GM19372 (cell line): ENCODE results near the gene RUNX1.

ENCODE experiments used
- ATAC-seq: cut with Tn5 transposase; IDR thresholded peaks from one replicate; pipeline ENCODE4 v1.9.1; 2021; ENCODE audit warnings: mild to moderate bottlenecking, low read depth, moderate library complexity; ENCODE audit not compliant: unreplicated experiment

The RUNX1 gene

DNA sequence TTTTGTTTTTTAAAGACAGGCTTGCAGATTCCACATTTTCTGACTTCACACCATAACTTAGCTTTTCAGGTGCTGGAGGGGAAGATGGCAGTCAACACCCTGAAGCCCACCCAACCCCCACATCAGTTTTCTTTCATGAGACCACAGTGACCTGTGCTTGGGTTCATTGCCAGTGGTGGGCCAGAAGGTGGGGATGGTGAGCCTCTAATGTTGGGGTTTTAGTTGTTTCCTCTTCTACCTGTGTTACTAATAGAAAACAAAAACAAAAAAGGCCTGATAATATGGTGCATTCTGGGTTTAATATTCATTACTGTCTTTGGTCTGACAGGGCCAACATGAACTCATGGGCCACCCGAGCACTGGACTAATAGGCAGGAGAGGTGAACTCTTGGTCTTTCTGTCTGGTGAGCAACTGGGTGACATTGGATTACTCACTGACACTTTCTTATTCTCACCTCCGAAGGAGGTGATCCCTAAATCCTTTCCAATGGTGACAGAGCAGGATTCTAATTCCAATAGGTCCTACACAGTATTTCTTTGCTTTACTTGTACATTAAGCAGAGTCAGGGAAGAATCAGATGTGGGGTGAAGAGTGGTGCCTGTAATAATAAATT is 247.5 kb downstream of the RUNX1 start:
- no peak for ATAC-seq

DNA sequence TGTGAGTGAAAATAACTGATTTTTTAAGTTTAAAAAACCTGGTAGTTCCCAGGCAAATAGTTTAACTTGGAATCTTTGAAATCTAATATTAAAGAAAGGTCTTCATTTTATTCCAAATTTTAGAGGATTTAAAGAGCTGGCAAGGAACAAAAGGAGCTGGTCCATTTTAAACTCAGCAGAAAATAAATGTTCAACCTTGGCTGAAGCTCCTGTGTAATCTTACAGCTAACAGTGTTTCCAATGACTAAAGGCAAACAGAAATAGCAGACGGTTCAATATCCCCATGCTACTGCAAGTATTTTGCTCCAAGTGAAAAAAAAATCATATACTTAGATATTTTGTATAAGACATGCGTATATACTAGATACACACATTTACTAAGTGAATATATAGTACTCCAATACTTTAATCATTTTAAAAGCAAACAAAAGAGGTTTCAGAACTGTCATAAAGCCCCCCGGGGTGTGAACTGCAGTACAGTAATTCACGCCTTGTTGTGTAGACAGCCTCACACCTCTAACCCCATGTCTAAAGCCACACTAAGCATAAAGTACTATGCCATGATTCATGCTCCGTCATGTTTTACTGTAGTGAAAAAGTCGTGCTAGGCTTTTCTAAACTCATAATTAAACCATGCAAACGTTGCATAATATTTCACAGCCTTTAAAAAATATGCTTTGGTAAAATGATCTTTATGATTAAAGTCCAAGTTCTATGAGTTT is 248.1 kb downstream of the RUNX1 start:
- no peak for ATAC-seq

DNA sequence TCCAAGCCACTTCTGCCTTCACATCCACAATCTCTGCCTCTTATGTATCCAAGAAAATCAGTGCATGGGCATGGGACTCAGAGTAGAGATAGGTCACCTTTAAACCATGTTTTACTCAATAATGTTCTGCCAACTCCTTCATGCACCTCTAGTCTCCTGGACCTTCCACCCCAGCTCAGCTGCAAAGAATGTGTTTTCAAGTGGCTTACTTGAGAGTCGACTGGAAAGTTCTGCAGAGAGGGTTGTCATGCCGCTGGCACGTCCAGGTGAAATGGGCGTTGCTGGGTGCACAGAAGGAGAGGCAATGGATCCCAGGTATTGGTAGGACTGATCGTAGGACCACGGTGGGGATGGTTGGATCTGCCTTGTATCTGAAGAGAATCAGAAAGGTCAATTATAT is 250.0 kb downstream of the RUNX1 start:
- no peak for ATAC-seq

DNA sequence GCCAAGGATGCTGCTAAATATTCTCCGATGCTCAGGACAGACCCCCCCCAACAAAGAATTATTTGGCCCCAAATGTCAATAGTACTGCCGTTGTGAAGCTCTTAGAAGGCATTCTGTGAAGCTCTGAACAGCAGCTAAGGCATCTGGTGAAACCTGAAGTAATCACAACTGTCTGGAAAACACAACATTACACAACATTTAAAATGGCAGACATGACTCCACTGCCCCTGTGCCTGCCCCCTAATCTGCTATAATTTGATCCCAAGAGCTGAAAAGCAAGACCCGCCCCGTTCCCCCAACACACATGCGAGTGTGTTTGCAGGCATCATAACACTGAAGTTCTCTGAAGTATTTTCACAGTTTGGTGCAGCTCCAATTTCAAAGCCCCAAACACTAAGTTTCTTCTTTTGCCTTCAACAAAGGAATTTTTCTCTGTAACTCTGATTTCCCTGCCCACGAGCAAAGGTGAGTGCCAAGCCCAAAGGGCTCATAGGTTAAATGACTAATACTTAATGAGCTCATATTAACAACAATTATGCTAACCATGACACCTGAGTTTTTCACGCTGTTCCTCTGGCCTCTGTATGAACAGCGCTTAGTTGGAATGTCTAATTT is 251.1 kb downstream of the RUNX1 start:
- no peak for ATAC-seq

DNA sequence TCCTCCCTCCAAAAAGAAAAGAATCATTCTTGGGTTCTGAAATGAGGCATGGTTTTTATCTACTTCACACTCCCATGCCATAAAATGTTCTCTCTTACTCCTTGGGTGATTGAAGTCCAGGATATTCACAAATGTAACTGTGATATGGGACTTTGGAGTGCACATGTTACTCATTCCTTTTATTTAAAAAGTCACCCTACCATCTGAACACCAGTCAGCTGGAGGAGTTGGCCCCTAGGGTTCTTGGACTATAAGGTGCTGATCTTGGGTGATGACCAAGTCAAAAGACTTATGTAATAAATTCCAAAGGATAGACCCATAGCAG is 251.9 kb downstream of the RUNX1 start:
- no peak for ATAC-seq

DNA sequence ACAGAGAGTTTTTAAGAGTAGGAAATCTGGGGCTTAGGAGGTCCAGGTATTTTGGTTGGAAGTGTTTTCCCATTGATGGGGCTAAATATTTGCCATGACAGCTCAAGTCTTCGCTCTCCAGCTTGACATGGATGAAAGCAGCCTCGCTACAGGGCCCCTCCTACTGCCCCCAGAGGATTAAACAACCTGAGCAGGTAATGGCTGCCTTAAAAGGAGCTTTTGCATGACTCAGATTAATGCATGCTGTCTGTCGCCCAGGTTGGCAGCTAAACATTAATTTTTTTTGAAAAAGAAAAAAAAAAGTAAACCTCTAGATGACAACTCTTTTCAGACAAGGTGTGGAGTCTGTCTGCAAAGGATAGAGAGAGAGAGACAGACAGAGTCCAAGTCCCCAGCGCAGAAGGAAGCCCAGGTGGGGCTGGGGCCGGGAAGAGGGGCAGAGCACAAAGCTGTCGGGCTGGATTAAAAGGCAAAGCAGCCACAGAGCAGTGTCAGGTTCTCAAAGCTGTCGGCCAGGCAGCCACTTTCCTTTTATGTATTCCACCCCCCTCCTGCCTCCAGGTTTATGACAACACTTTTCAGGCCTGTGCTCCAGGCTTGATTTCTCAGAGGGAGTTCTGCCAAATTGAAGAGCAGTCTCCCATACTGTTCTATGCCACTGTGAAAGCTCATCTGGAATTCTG is 252.4 kb downstream of the RUNX1 start:
- ATAC-seq = no peak

DNA sequence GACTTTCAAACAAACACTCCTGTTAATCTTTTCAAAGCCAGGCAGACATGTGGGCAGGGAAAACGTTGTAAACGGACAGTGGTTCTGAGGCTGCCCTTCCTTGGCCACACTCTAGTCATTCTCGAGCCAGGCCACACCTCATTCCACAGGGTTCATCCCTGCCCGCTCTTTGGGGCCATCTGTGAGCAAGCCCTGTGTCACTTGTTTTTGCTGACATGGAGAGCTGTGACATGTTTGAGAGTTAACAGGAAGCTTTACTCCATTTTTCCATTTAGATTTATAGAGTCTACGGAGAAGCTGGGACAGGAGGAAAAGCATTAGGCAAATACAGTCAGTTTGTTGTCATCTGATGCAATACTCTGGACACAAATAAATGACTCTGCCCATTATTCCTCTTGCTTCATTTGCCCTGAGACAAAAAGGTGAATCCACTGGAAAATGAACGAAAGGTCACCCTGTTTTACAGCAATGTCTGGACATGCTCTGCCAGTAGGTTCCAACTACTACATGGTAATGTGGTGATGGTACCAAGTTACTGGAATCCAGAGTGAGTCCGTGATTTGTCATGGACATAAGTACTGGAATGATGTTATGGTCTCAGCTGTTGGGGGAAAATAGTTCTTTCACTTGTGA is 253.4 kb downstream of the RUNX1 start:
- no peak for ATAC-seq

DNA sequence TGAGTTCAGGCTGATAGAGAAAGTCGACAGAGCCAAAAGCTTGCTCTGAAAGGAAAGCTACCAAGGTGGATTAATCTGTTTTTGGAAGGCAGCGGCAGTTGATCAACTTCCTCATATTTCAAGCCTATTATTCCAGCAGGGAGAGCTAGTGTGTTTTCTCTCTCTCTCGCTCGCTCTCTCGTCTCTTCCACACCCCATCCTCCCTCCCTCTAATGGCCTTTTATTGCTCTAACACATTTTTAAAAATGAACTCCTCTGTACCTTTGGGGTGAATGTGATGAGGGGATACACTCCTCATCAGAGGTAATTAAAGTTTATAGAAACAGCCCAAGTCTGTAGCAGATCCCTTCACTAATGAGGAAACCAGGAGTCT is 253.9 kb downstream of the RUNX1 start:
- ATAC-seq = no peak

DNA sequence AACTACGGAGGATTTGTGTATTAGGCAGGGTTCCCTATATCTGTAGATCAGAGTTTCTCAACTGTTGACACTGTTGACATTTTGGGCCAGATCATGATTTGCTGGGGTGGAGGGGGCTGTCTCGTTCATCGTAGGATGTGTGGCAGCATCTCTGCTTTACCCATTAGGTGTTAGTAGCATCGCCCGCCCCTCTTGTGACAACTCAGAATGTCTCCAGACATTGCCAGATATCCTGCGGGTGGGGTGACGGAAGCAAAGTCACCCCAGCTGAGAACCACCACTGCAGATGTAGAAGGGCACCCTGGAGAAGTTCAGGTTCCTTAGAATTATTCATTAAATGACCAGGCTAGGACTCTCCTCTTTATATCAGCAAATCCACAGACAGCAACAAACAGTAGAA is 254.4 kb downstream of the RUNX1 start:
- ATAC-seq = no peak

DNA sequence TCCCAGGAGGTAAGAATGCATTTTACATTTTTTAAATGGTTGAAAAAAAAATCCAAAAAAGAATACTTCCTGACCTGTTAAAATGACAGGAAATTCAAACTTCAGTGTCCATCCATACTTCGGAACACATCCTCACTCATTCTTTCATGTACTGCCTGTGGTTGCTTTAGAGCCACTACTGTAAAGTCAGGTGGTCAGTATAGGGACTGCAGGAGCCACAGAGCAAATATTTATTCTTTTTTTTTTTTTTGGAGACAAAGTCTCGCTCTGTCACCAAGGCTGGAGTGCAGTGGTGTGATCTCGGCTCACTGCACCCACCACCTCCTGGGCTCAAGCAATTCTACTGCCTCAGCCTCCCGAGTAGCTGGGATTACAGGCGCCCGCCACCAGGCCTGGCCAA is 255.6 kb downstream of the RUNX1 start:
- no peak for ATAC-seq

DNA sequence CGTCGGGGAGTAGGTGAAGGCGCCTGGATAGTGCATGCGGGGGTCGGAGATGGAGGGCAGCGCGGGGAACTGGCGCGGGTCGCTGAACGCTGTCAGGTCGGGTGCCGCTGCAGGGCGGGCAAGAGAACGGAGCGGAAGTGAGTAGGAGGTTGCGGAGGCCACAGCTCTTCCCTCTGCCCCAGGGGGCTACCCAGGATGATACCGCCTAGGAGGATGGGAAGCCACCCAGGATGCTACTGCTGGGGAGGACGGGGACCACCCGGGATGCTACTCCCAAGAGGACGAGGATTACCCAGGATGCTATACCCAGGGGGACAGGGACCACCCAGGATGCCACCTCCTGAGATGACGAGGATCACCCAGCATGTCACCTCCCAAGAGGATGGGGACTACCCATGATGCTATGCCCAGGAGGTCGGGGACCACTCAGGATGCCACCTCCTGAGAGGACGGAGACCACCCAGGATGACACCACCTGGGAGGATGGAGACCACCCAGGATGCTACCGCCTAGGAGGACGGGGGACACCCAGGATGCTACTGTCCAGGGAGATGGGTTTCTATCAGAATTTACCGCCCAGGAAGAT is 256.5 kb downstream of the RUNX1 start:
- ATAC-seq = no peak

DNA sequence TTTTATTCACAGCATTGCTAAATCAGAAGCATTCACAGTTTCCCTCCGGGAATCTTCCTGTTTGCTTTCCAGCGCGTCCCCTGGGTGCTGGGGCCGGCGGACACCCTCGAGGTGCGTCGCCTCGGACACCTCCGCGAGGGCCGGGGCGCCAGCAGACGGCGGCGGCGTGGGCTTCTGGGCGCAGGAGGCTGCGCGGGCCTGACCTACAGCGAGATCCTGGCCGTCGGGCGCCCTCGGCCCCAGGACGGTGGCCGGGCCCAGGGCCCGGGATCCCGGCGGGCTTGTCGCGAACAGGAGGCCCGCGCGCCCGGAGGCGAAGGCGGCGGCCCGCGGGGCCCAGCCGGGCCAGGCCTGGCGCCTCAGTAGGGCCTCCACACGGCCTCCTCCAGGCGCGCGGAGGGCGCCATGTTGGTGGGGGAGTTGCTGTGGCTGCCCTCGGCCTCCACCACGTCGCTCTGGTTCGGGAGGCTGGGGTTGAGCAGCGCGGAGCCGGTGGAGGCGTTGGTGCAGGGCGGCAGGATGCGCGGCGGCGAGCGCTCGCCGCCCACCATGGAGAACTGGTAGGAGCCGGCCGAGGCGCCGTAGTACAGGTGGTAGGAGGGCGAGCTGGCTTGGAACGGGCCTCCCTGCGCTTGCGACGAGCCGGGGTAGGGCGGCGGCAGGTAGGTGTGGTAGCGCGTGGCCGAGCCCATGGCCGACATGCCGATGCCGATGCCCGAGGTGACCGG is 257.2 kb downstream of the RUNX1 start:
- no peak for ATAC-seq

DNA sequence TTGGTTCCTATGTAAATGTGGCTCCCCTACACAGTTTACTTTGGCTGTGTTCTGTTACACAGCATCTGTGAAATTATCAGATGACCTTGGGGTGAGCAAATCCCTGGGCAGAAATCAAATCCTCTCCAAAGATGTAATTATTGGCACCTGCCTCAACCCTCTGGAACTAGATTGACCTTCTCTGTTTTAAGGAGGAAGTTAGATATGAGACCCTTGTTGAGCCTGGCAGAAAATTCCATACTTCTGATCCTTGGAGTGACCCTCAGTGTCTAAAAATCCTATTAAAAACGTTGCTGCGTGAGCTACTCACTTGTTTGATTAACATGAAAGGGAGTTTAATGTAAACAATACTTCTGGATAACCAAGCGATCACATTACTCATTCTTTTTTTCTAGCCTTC is 258.3 kb downstream of the RUNX1 start:
- ATAC-seq = no peak

DNA sequence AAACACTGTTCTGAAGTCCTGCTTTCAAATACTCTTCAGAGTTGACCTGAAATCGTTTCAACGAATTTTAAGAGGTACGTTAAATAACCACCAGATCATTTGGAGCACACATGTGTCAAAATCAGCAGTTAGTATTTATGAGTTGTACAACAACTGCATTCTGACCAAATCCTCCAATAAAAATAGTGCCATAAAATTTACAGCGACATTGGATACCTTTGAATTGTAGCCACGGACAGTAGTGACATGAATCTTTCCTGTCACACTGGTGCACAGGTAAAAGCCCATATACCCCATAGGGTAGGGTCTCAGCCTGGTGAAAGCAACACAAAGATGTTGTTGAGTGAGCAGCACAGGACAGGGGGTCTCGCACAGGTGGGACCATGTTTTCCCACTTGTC is 258.8 kb downstream of the RUNX1 start:
- no peak for ATAC-seq

DNA sequence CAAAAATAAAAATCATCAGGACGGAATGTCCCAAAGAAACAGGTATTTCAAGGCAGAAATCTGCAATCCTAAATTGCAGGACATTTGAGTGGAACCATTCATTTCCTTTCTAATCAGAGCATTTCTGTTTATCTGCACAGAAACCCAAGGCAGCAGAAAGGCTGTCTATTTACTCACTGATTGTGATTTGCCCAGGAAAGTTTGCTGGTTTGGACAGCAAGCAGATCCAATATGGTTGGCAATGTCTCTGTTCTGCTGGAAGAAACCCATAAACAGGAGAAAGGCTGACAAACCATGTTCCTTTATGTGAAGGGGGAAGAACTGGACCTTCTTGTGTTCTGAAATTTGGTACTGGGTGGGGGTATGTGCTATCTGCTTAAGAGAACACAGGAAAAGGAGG is 260.2 kb downstream of the RUNX1 start:
- no peak for ATAC-seq

DNA sequence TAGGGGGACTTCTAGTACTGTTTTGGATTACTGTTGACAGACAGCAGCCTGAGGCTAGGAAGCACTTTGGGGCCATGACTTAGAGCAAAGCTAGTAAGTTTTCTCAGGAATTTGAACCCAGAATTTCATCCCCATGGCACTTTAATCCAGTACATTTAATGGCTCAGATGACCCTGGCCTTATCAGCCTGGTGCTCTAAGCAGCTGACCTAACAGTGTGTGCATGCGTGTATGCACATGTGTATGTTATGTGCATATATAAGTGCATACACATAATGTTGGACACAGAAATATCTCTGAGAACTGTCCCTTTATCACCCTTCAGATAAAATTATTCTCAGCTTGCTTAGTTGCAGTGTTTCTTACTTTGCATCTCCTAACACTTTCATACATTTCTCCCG is 265.3 kb downstream of the RUNX1 start:
- ATAC-seq = no peak

DNA sequence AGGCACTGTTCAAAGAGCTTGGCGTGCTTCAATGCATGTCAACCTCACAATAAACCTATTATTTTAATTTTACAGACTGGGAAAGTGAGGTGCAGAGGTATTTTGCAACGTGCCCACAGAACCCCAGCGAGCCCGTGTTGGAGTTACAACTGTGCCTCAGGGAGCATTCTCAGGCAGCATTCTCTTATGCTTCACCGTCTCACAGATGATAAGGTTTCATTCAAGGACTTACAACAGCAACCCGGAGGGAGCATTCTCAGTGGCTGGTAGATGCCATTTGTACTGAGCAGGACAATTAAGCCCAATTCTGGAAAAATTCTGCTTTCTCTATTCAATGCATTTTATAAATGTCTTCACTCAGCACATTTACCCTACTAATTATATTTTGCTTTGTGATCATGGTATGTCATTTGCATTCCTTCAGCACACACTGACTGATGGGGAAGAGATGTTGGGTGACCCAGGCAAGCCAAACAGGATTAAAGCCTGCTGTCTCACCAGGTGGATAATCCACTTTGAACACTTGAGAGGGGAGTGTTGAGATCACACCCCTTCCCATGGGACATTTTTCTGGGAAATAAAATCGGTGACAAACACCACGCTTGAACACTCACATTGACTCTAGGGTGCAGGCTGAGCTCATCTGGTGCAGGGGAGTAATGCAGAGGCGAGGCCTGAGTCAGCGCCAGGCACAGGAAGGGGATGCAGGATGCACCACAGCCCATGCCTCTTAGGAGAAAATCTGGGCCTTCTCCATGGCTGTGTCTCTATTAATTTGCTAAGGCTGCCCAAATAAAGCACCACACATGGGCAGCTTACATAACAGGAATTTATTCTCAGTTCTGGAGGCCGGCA is 266.4 kb downstream of the RUNX1 start:
- no peak for ATAC-seq

DNA sequence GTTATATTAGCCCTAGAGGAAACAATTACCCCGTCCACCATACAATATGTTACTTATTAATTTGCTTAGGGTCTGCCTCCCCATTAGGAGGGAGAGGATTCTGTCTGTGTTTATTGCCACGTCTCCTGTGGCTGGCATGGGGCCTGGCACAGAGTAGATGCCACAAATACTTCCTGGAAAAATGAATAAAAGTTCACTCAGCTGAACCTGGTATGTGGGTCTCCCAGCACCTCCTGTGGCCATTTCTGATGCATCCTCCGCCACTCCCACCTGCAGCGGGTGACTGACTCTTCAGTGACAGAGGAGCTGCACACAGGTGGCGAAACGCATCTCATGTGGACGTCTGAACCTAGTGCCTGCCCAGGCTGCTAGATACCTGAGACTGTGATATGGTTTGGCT is 267.6 kb downstream of the RUNX1 start:
- no peak for ATAC-seq

DNA sequence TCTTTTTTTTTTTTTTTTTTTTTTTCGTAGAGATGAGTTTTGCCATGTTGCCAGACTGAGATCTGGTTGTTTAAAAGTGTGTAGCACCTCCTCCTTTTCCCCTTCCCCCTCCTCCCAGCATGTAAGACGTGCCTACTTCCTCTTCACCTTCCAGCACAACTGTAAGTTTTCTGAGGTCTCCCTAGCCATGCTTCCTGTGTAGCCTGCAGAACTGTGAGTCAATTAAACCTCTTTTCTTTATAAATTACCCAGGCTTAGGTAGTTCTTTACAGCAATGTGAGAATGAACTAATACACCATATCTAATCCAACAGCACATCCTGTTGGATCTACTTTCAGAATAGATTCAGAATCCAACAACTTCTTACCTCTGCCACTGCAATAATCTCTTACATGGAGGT is 269.2 kb downstream of the RUNX1 start:
- ATAC-seq = no peak
